GM13976 (cell line): ENCODE results near the gene TBC1D1.

ENCODE experiments used
- DNase-seq: peaks from one replicate; pipeline ENCODE4 v3.0.0; 2012; ENCODE audit warnings: low spot score
- CTCF ChIP-seq: IDR thresholded peaks from 2 replicates; pipeline ENCODE4 v1.5.1; 2012; ENCODE audit warnings: borderline replicate concordance, mild to moderate bottlenecking; ENCODE audit not compliant: insufficient read depth; ENCODE audit errors: extremely low read depth, missing control alignments, control extremely low read depth
- in situ Hi-C: fragments of 300-500 bp; cut with MboI; formaldehyde crosslinking; loops from one replicate; pipeline ENCODE4 v1.12.0; 2022; ENCODE audit warnings: low sequenced_read_pairs, mixed read lengths, inconsistent platforms; ENCODE audit not compliant: unreplicated experiment

TBC1D1 gene

GRCh38 chr4:38132843-38133662, 242.2 kb downstream of the TBC1D1 start:
- in situ Hi-C loops = loop anchor here (5.0 kb wide), 1 partner anchor 56 kb away; no protein-coding TSS in a partner anchor
- TF ChIP-seq CTCF = no peak
- no peak for DNase-seq

GRCh38 chr4:38133711-38134480, 243.0 kb downstream of the TBC1D1 start:
- DNase-seq = no peak
- in situ Hi-C loops = loop anchor here (5.0 kb wide), 1 partner anchor 57 kb away; no protein-coding TSS in a partner anchor
- TF ChIP-seq CTCF = no peak

GRCh38 chr4:38135201-38135600, 244.3 kb downstream of the TBC1D1 start:
- no peak for TF ChIP-seq CTCF
- no peak for DNase-seq
- in situ Hi-C loops = no loop called here

- TF ChIP-seq CTCF = no peak
- in situ Hi-C loops = no loop called here
- no peak for DNase-seq
These were observed 245.7 kb downstream of the TBC1D1 start for GRCh38 chr4:38136604-38137003.

- TF ChIP-seq CTCF = no peak
- no peak for DNase-seq
- in situ Hi-C loops = no loop called here
These were observed 246.2 kb downstream of the TBC1D1 start for GRCh38 chr4:38137080-38137479.

GRCh38 chr4:38138363-38138762, 247.5 kb downstream of the TBC1D1 start:
- in situ Hi-C loops = no loop called here
- peak; percentile 25 for DNase-seq
- TF ChIP-seq CTCF = no peak
